Neural cell (in vitro differentiated cells): Measurements from ENCODE around the gene PEF1.

Source experiments
- EP300 ChIP-seq: fragments of 450-650 bp; conservative IDR thresholded peaks from 2 replicates; pipeline ENCODE4 v1.6.1; 2014; ENCODE audit warnings: antibody characterized with exemption, mild to moderate bottlenecking, moderate library complexity; ENCODE audit not compliant: poor library complexity, severe bottlenecking
- EZH2 ChIP-seq: fragments of 200-600, 300-800 bp; shearing (Covaris generic), sonication (generic); IDR thresholded peaks from 2 replicates; pipeline ENCODE4 v1.6.1; 2014; ENCODE audit warnings: antibody characterized with exemption, low read length, borderline replicate concordance, mild to moderate bottlenecking; ENCODE audit not compliant: insufficient read depth, poor library complexity, severe bottlenecking
- POLR2AphosphoS5 ChIP-seq: IDR thresholded peaks from 2 replicates; pipeline ENCODE4 v1.6.1; 2012
- SMC3 ChIP-seq: fragments of 450-650 bp; conservative IDR thresholded peaks from 2 replicates; pipeline ENCODE4 v1.6.1; 2014; ENCODE audit warnings: antibody characterized with exemption, mild to moderate bottlenecking, moderate library complexity; ENCODE audit not compliant: poor library complexity
- TAF1 ChIP-seq: IDR thresholded peaks from 2 replicates; pipeline ENCODE4 v1.6.1; 2012; ENCODE audit warnings: low read depth
- TF ChIP-seq, protein P1 (sequence below): fragments of 450-650 bp; IDR thresholded peaks from 2 replicates; pipeline ENCODE4 v1.5.1; 2014; ENCODE audit warnings: antibody characterized with exemption, mild to moderate bottlenecking, moderate library complexity; ENCODE audit not compliant: poor library complexity, severe bottlenecking

DNA sequence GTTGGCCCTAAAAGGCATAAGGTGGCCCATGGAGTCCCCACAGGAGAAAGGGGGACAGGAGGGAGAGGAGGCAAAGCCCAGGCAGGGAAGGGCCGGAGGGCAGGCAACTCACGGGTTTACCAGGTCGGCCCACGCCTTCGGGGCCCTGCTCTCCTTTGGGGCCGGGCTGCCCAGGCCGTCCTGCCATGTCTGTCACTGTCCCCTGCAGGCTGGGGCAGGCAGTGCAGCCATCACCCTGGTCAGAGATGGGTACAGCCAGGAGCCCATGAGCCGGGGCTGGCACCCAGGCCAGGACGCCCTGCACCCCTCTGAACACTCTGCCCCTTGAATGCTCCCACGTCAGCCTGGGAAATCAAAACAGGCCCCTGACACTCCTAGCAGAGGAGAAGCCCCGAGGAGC is 39.3 kb upstream of the PEF1 start:
- TF ChIP-seq, protein P1, sequence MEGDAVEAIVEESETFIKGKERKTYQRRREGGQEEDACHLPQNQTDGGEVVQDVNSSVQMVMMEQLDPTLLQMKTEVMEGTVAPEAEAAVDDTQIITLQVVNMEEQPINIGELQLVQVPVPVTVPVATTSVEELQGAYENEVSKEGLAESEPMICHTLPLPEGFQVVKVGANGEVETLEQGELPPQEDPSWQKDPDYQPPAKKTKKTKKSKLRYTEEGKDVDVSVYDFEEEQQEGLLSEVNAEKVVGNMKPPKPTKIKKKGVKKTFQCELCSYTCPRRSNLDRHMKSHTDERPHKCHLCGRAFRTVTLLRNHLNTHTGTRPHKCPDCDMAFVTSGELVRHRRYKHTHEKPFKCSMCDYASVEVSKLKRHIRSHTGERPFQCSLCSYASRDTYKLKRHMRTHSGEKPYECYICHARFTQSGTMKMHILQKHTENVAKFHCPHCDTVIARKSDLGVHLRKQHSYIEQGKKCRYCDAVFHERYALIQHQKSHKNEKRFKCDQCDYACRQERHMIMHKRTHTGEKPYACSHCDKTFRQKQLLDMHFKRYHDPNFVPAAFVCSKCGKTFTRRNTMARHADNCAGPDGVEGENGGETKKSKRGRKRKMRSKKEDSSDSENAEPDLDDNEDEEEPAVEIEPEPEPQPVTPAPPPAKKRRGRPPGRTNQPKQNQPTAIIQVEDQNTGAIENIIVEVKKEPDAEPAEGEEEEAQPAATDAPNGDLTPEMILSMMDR = no peak
- TF ChIP-seq EP300 (no peak), TAF1 (no peak), SMC3 (no peak), EZH2 (no peak), POLR2AphosphoS5 (no peak)
